ENCODE results near the gene LSG1.
"Not testable (repeated sequence)": the region's sequence is repeated elsewhere in the genome, so short reads cannot be mapped to it uniquely, and the experiment has no call there.

The LSG1 gene

DNA sequence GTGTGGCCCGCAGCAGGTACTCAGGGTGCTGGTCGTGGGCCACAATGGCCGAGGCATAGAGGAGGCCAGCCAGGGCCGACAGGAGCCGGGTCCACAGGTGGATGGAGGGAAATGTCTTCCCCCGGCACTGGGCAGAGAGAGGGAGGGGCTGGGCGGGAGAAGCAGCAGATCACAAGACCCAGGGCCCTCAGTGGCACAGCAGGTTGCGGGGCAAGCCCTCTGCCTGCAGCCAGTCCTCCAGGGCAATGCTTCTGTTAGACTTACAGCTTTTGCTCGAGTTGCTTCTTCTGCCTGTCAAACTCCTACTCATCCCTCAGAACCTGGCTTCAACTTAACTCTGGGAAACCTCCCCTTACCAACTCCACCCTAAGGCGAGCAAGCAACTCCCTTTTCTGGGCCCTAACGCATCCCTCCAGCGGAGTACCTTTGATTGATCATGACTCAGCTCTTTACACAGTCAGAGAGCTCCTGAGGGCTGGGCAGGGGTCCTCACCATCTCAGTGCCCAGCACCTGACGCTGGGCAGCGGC lies 54.8 kb downstream of the LSG1 start:
- FAIRE-seq: no peak

DNA sequence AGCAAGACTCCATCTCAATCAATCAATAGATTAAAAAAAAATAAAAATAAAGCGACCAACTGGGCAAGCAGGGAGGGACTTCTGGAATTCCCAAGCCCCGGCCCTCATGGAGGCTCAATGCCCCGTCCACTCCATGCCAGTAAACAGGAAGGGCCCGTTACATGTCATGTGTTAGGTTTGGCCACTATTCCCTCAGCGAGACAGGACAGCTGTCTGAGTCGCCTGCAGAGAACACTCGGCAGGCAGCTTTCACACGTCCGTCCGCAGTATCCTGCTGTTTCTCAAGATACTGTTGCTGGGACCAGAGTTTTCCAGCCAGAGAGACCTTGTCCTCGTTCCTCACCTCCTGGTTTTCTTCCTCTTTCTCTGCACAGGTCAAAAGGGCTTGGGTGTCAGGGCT lies 56.8 kb downstream of the LSG1 start:
- no peak for FAIRE-seq

DNA sequence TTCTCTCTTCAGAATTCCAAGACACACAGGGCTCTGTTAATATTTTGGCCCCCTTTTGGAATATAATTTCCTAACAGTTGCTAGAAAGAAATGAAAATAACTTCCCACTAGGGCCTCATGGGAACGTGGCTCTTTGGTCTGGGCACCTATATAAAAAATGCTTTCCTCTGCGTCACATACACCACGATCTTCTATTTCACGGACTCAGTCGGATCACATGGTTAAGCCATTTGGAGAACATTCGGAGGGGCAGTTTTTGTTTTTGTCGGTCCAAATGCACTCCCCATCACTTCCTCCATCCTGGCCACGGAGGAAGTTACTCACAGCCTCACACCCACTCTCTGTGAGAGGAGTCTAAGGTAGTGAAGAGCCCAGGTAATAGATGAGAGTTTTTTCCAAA lies 59.8 kb downstream of the LSG1 start:
- no peak for FAIRE-seq

DNA sequence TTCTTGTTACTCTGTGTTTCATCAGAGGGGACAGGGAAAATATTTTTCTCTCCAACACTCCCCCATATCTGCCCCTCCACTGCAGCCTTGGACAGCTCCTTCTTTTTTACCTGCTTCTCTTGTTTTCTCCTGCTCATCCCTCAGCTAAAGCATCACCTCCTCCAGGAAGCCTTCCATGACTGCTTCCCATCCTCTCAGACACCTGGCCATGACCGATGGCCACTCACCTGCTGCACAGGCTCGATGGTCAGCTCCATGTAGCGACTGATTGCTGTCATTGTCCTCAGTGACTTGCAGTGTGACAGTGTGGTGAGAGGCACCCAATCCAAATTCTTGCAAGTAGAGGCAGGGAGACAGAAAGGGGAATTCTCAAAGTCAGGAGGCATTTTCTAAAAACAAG lies 61.3 kb downstream of the LSG1 start:
- FAIRE-seq: no peak

GRCh38 chr3:194609601-194610000 lies 62.4 kb downstream of the LSG1 start:
- FAIRE-seq: no peak

DNA sequence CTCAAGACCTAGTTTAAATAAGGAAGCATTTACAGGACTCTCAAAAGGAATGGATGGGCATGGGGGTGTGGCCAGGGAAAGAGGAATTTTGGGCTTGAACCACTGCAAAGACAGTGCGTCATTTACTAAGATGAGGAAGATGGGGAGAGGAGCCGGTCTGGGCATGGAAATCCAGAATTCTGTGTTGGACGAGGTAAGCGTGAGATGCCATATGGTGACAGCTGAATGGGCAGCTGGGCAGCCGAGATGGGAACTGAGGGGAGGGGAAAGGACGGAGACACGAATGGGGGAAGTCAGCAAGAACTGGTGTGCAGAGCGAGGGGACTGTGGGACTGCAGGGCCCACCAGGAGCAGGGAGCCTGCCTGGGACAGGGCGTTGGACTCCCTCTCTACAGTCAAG lies 63.0 kb downstream of the LSG1 start:
- FAIRE-seq: no peak

GRCh38 chr3:194607592-194608389 lies 64.2 kb downstream of the LSG1 start:
- FAIRE-seq: no peak

- FAIRE-seq: no peak
Measured at GRCh38 chr3:194606941-194607340, 65.0 kb downstream of the LSG1 start.

- FAIRE-seq: no peak
Measured at GRCh38 chr3:194606163-194606562, 65.8 kb downstream of the LSG1 start.

DNA sequence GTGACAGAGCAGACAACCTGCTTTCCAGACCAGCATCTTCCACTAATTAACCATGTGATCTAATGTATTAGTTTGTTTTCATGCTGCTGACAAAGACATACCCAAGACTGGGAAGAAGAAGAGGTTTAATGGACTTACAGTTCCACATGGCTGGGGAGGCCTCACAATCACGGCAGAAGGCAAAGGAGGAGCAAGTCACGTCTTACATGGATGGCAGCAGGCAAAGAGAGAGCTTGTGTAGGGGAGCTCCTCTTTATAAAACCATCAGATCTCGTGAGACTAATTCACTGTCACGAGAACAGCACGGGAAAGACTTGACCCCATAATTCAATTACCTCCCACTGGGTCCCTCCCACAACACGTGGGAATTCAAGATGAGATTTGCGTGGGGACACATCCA lies 66.7 kb downstream of the LSG1 start:
- FAIRE-seq: not testable (repeated sequence)

DNA sequence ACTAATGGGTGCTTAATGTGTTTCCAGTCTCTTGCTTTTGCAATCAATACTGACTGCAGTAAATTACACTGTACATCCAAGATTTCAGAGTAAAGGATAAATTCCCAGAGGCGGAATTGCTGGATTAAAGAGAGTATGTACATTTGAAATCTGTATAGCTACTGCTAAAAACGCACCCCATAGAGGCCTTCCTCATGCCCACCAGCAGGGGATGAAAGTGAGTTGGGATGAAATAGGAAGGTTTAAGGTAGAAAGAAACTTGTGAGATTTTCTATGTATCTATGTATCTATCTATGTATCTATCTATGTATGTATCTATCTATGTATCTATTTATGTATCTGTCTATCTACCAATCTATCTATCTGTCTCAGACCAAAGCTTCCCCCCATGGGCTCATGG lies 67.2 kb downstream of the LSG1 start:
- FAIRE-seq: no peak

DNA sequence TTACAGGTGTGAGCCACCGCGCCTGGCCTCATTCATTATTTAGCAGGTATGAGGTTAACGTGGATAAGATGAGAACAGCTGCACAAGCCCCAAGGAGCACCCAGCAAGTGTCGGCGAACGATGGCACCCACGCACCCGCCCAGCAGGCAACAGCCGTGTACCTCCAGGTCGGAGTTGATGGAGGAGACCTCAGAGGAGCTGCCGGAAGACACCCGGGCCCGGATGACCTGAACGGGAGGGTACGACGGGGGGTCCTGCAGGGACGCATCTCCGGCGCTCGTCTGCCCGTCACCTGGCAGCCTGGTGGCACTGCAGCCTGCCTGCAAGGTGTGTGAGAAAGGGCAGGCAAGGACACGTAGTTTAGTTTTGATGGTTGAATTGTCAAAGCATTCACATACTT lies 67.9 kb downstream of the LSG1 start:
- FAIRE-seq: no peak

DNA sequence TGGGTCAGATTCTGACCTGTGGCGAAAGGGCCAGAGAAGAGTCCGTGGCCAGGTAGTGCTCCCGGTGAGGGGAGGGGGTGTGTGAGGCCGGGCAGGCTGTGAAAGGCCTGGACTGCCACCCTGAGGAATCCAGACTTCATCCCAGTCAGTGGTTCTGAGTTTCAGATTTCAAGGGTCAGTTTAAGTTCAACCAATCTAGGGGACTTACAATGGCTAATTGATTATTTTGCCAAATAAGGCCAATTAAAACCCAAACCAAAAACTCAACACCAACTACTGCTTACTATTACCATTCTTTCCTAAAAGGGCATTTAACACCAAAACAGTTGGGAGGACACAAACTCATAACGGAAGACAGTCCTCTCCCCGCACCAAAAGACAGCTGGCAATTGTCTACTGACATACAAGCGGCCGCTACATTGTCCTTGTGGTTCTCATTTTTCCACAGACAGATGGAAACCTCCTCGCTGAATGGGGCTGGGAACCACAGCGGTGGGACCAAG lies 69.3 kb downstream of the LSG1 start:
- no peak for FAIRE-seq

DNA sequence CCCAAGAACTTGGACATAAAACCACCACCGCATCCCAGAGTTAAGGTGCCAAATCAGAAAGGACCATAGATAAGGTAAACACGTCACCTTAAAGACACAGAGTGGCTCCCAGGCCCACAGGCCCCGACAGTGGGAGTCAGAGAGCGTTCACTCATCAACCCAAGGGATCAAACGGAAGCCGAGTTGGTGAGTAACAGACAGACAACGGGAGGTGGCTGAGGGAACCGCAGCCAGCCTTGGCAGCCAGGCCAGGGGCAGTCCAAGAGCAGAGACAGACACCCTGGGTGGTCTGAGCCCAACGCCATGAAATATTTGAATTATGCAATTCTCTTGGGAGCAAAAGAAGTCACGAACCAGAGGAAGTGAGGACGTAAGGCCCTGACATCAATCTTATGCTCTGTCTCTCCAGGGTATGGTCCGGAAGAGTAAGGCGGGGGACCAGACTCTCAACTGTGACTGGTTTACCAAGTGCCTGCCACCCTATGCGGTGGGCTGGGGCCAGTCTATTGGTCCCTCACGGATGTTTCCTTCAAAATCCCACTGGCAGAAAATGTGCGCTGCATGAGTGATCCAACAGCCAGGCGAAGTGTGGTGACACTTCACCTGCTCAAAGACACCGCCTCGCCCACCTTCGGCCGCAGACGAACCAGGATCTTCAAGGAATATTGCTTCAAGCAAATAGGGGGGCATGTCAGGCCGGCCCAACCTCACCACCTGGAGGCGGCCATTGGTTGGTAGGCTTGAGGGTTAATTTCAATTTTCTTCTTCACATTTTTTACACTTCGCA lies 73.0 kb downstream of the LSG1 start:
- no peak for FAIRE-seq

GRCh38 chr3:194596906-194597305 lies 75.1 kb downstream of the LSG1 start:
- no peak for FAIRE-seq

DNA sequence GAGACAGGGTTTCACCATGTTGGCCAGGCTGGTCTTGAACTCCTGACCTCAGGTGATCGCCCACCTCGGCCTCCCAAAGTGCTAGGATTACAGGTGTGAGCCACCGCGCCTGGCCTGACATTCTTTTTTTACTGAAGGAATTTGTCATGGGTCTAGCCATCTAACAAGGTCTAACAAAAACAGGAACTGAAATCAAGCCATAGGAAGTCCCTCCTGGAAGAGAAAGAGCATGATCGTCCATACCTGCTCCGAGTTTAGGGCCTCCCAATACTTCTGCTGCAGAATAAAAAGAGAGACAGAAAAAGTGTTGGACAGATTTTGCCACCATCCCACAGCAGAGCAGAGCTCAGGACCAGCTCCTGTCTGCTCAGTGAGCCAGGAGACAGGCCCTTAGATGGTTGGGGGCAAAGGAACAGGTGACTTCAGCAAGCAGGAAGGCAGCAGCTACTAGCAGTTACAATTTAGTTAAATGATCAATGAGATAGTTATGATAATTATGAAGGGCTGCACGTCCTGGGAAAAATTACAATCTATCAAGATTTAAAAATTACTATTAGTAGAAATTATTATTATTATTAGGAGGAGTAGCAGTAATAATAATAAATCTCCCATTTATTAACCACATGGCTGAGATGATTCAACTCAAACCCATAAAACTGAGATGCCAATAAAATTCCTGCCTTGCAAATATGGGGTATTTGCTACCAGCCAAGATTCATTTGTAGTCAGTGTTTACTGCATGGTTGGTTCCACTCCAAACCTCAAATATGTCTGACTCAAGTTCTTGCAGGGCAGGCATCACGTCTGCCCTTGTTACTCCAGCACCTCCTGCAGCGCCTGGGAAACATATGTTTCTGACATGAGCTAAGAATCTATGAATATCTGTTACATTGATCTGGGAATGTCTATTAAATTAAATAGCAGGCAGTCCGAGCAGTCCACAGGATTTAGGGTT lies 78.9 kb downstream of the LSG1 start:
- FAIRE-seq: no peak

All from colon (tissue), 2 donors.